ENCODE measurements around the gene TUBB6. TPM values are rescaled to one million over a fixed set of nuclear protein-coding genes. Genes with fewer than 3 reads are reported as not detected.

TUBB6 gene
- total and polyA plus RNA-seq, 2 of the 13 experiments (the other 11 are each of a cell fraction or from before 2014, with no cell fraction given): 9.9 to 28.6 TPM

GRCh38 chr18:12278741-12279682 lies 29.0 kb upstream of the TUBB6 start (continued):
- TF ChIP-seq DZIP1 (CRISPR knock-in tag; IDR thresholded peaks at IDR 0.05) (no peak), ZNF720 (CRISPR knock-in tag; IDR thresholded peaks at IDR 0.05) (no peak), SMAD9 (CRISPR knock-in tag; IDR thresholded peaks at IDR 0.05) (no peak), FOXK1 (CRISPR knock-in tag; IDR thresholded peaks at IDR 0.05; ENCODE audit: borderline replicate concordance, low read depth) (no peak), ATAD3A (CRISPR knock-in tag; IDR thresholded peaks at IDR 0.05) (no peak), BRCA1 (CRISPR knock-in tag; IDR thresholded peaks at IDR 0.05) (no peak), ZNF609 (CRISPR knock-in tag; IDR thresholded peaks at IDR 0.05; ENCODE audit: borderline replicate concordance) (no peak), SATB2 (CRISPR knock-in tag; IDR thresholded peaks at IDR 0.05) (no peak), THAP7 (CRISPR knock-in tag; IDR thresholded peaks at IDR 0.05) (no peak), YEATS2 (CRISPR knock-in tag; IDR thresholded peaks at IDR 0.05; ENCODE audit: borderline replicate concordance) (no peak), SMARCE1 (IDR thresholded peaks at IDR 0.05; ENCODE audit: borderline replicate concordance) (no peak), HOMEZ (CRISPR knock-in tag; IDR thresholded peaks at IDR 0.05; ENCODE audit: low read depth) (no peak), CBFB (CRISPR knock-in tag; IDR thresholded peaks at IDR 0.05) (no peak), CSRNP2 (CRISPR knock-in tag; conservative IDR thresholded peaks at IDR 0.05; ENCODE audit: low read depth) (no peak), MEIS1 (CRISPR knock-in tag; IDR thresholded peaks at IDR 0.05; ENCODE audit: borderline replicate concordance) (no peak), ZFAT (CRISPR knock-in tag; conservative IDR thresholded peaks at IDR 0.05) (no peak), NFYB (CRISPR knock-in tag; IDR thresholded peaks at IDR 0.05) (no peak), ZMYM4 (CRISPR knock-in tag; IDR thresholded peaks at IDR 0.05) (no peak)

Measured in HepG2 (cell line).